Gastroesophageal sphincter (tissue), 3 donors: ENCODE data around the gene GADL1.

Experiments used
- CTCF ChIP-seq, 4 experiments: fragments of 200-600 bp in 2 of 4; fragments of 450-650 bp in 2 of 4; sonication (generic) in 1 of 4; IDR thresholded peaks; one replicate each; pipeline ENCODE4 v1.5.1; 2017 to 2019; ENCODE audit warnings: antibody characterized with exemption in 4 of 4, mild to moderate bottlenecking in 2 of 4, moderate library complexity in 2 of 4
- EP300 ChIP-seq: sonication (generic); formaldehyde crosslinking; IDR thresholded peaks from one replicate; pipeline ENCODE4 v1.6.1; 2017; ENCODE audit warnings: antibody characterized with exemption, mild to moderate bottlenecking
- POLR2A ChIP-seq, 2 donors: fragments of 450-650 bp; IDR thresholded peaks; one replicate each; pipeline ENCODE4 v1.6.1; 2017; ENCODE audit warnings: antibody characterized with exemption in 2 of 2, mild to moderate bottlenecking in 2 of 2, moderate library complexity in 1 of 2

GRCh38 chr3:30858894-30859389 lies 35.5 kb downstream of the GADL1 start:
- TF ChIP-seq CTCF (IDR thresholded peaks at IDR 0.05) (no peak), EP300 (no peak), POLR2A (IDR thresholded peaks at IDR 0.05) (no peak)
